Skin epidermis (tissue), 12 donors: Measurements from ENCODE around the gene SLC27A1.
"Not testable (repeated sequence)": the region's sequence is repeated elsewhere in the genome, so short reads cannot be mapped to it uniquely, and the experiment has no call there.

ENCODE experiments used
- H3K27ac ChIP-seq, 21 experiments: fragments of 200-600 bp; sonication (generic) in 11 of 21; one replicate each; pipeline ENCODE4 v1.5.0; 2020; ENCODE audit warnings: mild to moderate bottlenecking in 3 of 21, inconsistent platforms in 2 of 21, moderate library complexity in 2 of 21
- H3K4me3 ChIP-seq, 7 experiments: fragments of 200-600 bp; sonication (generic) in 2 of 7; one replicate each; pipeline ENCODE4 v1.5.0; 2020; ENCODE audit warnings: inconsistent platforms in 2 of 7, mild to moderate bottlenecking in 2 of 7, moderate library complexity in 1 of 7

SLC27A1 gene

GRCh38 chr19:17552735-17553134, 82.4 kb downstream of the SLC27A1 start:
- peak overlapping the region in 9 of 21 experiments; percentile 11 to 76 (median 63) for H3K27ac ChIP-seq
- H3K4me3 ChIP-seq = not testable (repeated sequence)

- peak overlapping the region in 15 of 21 experiments; percentile 4 to 76 (median 37) for H3K27ac ChIP-seq
- no peak overlapping the region for H3K4me3 ChIP-seq
These were observed 82.9 kb downstream of the SLC27A1 start for GRCh38 chr19:17553256-17553655.

GRCh38 chr19:17554968-17555479, 84.7 kb downstream of the SLC27A1 start:
- Histone ChIP-seq H3K4me3 (peak overlapping the region; percentile 68 to 96 (median 82)), H3K27ac (peak overlapping the region in 18 of 21 experiments; percentile 14 to 94 (median 89))

GRCh38 chr19:17555480-17555928, 85.2 kb downstream of the SLC27A1 start, which contains the start of gene COLGALT1:
Gene COLGALT1 (plus strand): TSS chr19:17555649. CDS start chr19:17555714, 65 bp downstream.
- peak within 1 kb of the TSS; percentile 79 to 94 (median 90) for H3K27ac ChIP-seq

More at GRCh38 chr19:17555480-17555928, 85.2 kb downstream of the SLC27A1 start, which contains the start of gene COLGALT1:
- peak within 1 kb of the TSS; percentile 68 to 96 (median 82) for H3K4me3 ChIP-seq
